ENCODE measurements around the gene BBLN.
A peak's percentile ranks its signal among the peaks of the same experiment; 100 is the strongest.

Gene BBLN

GRCh38 chr9:128146591-128147120 is 13.4 kb upstream of the BBLN start:
- H3K27ac ChIP-seq (ENCODE audit: low read length), result no peak overlapping the region
- H3K27me3 ChIP-seq (ENCODE audit: control insufficient read depth, insufficient read depth, low read length), result no peaks in the 10 kb centered on the region
- no peak overlapping the region for H3K4me3 ChIP-seq (ENCODE audit: low read length)
- no CpG with 5 or more reads among the region's 8 CpGs for WGBS (ENCODE audit: insufficient coverage, insufficient read length)
- no peak for DNase-seq (ENCODE audit: low read depth, low spot score)
- no peaks in the 10 kb centered on the region for H3K36me3 ChIP-seq (ENCODE audit: control insufficient read depth, insufficient read depth, low read length)
- peaks cover 3% of the 10 kb centered on the region; the same call in 1 of the 2 replicates for H3K4me1 ChIP-seq (ENCODE audit: control insufficient read depth, insufficient read depth, low read length)
- no peaks in the 10 kb centered on the region for H3K9me3 ChIP-seq (ENCODE audit: control insufficient read depth, insufficient read depth, low read length)

DNA sequence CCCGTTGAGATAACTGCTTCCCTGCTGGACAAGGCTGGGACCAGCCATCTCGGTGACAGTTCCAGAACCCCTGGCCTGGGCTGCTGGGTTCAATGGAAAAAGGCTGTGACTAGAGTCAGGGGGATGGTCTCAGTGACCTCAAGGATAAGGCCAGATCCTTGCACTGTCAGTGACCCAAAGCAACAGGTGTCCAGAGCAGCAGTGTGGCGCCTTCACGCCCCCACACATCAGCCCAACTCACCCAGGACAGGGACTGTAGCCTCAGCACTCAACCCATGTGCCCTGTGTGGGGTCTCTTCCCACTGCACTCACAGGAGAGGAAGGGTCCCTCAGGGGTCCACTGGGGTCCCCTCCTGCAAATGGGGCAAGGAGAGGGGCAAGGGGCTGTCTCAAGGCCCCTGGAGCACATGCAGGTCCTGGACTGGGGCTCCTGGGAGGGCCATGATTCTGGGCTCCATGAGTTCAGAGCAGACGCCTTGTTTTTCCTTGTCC is 11.5 kb upstream of the BBLN start:
- no peak for DNase-seq (ENCODE audit: low read depth, low spot score)
- no peaks in the 10 kb centered on the region for H3K36me3 ChIP-seq (ENCODE audit: control insufficient read depth, insufficient read depth, low read length)
- peaks cover 3% of the 10 kb centered on the region; the same call in 1 of the 2 replicates for H3K4me1 ChIP-seq (ENCODE audit: control insufficient read depth, insufficient read depth, low read length)
- H3K9me3 ChIP-seq (ENCODE audit: control insufficient read depth, insufficient read depth, low read length), result no peaks in the 10 kb centered on the region
- no peak overlapping the region for H3K4me3 ChIP-seq (ENCODE audit: low read length)
- no peak overlapping the region for H3K27ac ChIP-seq (ENCODE audit: low read length)
- no peaks in the 10 kb centered on the region for H3K27me3 ChIP-seq (ENCODE audit: control insufficient read depth, insufficient read depth, low read length)
- no CpG with 5 or more reads among the region's 5 CpGs for WGBS (ENCODE audit: insufficient coverage, insufficient read length)

DNA sequence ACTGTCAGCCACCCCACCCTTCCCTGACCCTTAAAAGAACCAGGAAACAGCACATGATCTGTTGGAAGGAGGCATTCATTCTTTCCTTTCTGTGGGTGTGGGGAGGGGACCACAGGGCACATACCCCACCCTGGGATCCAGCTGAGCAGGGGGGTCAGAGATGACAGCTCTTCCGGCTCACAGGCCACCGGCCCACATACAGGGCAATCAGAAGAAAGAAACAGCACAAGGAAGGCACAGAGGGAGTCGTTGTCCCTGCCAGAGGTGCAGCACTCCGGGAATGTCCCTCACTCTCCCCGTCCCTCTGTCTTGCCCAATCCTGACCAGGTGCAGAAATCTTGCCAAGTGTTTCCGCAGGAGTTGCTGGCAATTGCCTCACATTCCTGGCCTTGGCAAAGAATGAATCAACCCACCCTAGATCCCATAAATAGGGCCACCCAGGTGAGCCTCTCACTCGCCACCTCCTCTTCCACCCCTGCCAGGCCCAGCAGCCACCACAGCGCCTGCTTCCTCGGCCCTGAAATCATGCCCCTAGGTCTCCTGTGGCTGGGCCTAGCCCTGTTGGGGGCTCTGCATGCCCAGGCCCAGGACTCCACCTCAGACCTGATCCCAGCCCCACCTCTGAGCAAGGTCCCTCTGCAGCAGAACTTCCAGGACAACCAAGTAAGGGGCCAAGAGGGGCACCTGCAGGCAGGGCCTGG is 10.9 kb upstream of the BBLN start, which contains the start of gene LCN2:
Gene LCN2, plus strand, starts transcription at position 453 of the 701 bp plus-strand sequence. Its CDS starts 73 bp downstream, at position 526.
- no peaks in the 10 kb centered on the region for H3K9me3 ChIP-seq (ENCODE audit: control insufficient read depth, insufficient read depth, low read length)
- no peak for DNase-seq (ENCODE audit: low read depth, low spot score)
- no peaks in the 10 kb centered on the region for H3K36me3 ChIP-seq (ENCODE audit: control insufficient read depth, insufficient read depth, low read length)
- no peak within 1 kb of the TSS for H3K4me3 ChIP-seq (ENCODE audit: low read length)
- WGBS (ENCODE audit: insufficient coverage, insufficient read length), result no CpG with 5 or more reads among the region's 9 CpGs
- H3K27me3 ChIP-seq (ENCODE audit: control insufficient read depth, insufficient read depth, low read length), result no peaks in the 10 kb centered on the region
- no peak within 1 kb of the TSS for H3K27ac ChIP-seq (ENCODE audit: low read length)
- H3K4me1 ChIP-seq (ENCODE audit: control insufficient read depth, insufficient read depth, low read length), result peaks cover 3% of the 10 kb centered on the region; the same call in 1 of the 2 replicates

- Histone ChIP-seq H3K27ac (ENCODE audit: low read length) (no peak overlapping the region), H3K4me1 (ENCODE audit: control insufficient read depth, insufficient read depth, low read length) (peaks cover 3% of the 10 kb centered on the region; the same call in 1 of the 2 replicates)
- no CpG with 5 or more reads among the region's 11 CpGs for WGBS (ENCODE audit: insufficient coverage, insufficient read length)
Measured at GRCh38 chr9:128149951-128150593, 10.0 kb upstream of the BBLN start.

DNA sequence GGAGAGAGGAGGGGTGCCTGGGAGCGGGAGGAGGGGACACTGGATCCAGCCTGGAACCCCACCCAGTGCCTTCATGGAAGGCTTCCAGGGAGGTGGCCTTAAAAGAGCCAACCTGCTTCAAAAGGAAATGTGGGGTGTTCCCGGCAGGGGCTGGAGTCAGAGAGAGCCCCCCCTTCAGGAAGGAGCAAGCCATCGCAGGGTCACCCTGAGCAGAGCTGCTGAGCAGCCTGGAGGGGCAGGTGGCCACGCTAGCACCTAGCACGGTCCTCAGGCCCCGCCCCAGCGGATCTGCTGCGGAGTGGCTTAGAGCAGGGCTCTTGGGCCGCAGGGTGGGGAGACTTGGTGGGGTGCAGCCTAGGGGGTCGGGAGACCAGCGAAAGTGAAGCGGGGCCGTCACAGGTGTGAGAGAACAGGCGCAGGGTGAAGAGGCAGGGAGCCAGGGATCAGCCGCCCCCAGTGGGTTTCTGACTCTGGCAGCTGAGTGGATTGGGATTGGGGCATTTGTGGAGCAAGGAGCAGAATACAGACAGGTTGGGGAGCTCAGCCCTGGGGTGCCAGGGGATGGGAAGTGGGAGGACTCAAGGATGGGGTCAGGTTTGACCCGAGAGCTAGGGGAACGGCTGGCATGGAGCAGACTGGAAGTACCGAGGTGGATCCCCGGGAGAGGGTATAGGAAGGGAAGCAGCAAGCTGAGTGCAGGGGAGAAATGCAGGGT is 9.3 kb upstream of the BBLN start:
- no peaks in the 10 kb centered on the region for H3K27me3 ChIP-seq (ENCODE audit: control insufficient read depth, insufficient read depth, low read length)
- peak; percentile 61 for DNase-seq (ENCODE audit: low read depth, low spot score)

More at GRCh38 chr9:128149951-128150593, 10.0 kb upstream of the BBLN start:
- DNase-seq (ENCODE audit: low read depth, low spot score), result no peak
- Histone ChIP-seq H3K27me3 (ENCODE audit: control insufficient read depth, insufficient read depth, low read length) (no peaks in the 10 kb centered on the region), H3K4me3 (ENCODE audit: low read length) (no peak overlapping the region), H3K9me3 (ENCODE audit: control insufficient read depth, insufficient read depth, low read length) (no peaks in the 10 kb centered on the region), H3K36me3 (ENCODE audit: control insufficient read depth, insufficient read depth, low read length) (no peaks in the 10 kb centered on the region)

GRCh38 chr9:128151309-128152132 is 8.5 kb upstream of the BBLN start:
- Histone ChIP-seq H3K9me3 (ENCODE audit: control insufficient read depth, insufficient read depth, low read length) (no peaks in the 10 kb centered on the region), H3K27ac (ENCODE audit: low read length) (no peak overlapping the region), H3K36me3 (ENCODE audit: control insufficient read depth, insufficient read depth, low read length) (no peaks in the 10 kb centered on the region), H3K4me3 (ENCODE audit: low read length) (no peak overlapping the region), H3K27me3 (ENCODE audit: control insufficient read depth, insufficient read depth, low read length) (no peaks in the 10 kb centered on the region), H3K4me1 (ENCODE audit: control insufficient read depth, insufficient read depth, low read length) (peaks cover 3% of the 10 kb centered on the region; the same call in 1 of the 2 replicates)
- DNase-seq (ENCODE audit: low read depth, low spot score), result no peak
- WGBS (ENCODE audit: insufficient coverage, insufficient read length), result no CpG with 5 or more reads among the region's 18 CpGs

More for the DNA sequence above, 9.3 kb upstream of the BBLN start:
- Histone ChIP-seq H3K27ac (ENCODE audit: low read length) (no peak overlapping the region), H3K9me3 (ENCODE audit: control insufficient read depth, insufficient read depth, low read length) (no peaks in the 10 kb centered on the region), H3K36me3 (ENCODE audit: control insufficient read depth, insufficient read depth, low read length) (no peaks in the 10 kb centered on the region), H3K4me1 (ENCODE audit: control insufficient read depth, insufficient read depth, low read length) (peaks cover 3% of the 10 kb centered on the region; the same call in 1 of the 2 replicates), H3K4me3 (ENCODE audit: low read length) (no peak overlapping the region)
- no CpG with 5 or more reads among the region's 19 CpGs for WGBS (ENCODE audit: insufficient coverage, insufficient read length)

DNA sequence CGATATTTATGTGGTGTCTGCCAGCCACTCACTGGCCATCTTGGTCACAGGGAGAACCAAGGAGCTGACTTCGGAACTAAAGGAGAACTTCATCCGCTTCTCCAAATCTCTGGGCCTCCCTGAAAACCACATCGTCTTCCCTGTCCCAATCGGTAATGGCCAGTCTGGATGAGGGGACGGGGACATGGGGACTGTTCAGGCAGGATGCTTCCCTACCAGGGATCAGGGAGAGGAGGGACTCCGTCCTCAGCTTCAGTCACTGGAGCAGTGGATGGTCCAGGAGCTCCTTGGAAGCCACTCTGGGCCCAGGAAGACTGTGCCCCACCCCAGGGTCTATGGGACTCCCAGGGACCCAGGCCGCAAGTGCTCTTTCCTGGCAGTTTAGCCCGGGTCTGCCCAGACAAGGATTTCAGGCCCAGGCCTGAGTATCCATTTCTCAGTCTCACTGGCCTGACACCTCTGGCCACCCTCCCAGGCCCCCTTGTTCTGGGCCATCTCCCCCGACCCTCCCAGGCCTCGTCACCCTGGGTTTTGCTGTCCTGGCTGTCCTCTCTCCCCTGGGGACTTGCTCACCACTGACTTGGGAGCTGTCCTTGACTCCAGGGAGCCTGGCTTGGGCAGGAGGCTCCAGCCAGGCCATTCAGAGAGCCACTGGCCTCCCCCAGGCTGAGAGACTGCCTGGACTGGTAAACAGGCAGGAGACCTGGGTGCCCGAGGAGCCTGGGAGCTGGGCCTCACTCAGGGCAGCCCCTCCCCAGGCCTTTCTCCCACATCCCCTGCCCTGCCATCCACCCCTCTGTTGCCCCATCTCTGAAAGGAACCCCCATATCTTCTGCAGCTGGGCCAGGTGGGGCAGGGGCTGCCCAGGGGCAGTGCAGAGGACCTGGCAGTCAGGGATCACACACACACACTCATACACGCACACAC is 7.7 kb upstream of the BBLN start:
- Histone ChIP-seq H3K27ac (ENCODE audit: low read length) (no peak overlapping the region), H3K4me1 (ENCODE audit: control insufficient read depth, insufficient read depth, low read length) (peaks cover 3% of the 10 kb centered on the region; the same call in 1 of the 2 replicates), H3K27me3 (ENCODE audit: control insufficient read depth, insufficient read depth, low read length) (no peaks in the 10 kb centered on the region), H3K9me3 (ENCODE audit: control insufficient read depth, insufficient read depth, low read length) (no peaks in the 10 kb centered on the region), H3K4me3 (ENCODE audit: low read length) (no peak overlapping the region), H3K36me3 (ENCODE audit: control insufficient read depth, insufficient read depth, low read length) (no peaks in the 10 kb centered on the region)
- no peak for DNase-seq (ENCODE audit: low read depth, low spot score)
- WGBS (ENCODE audit: insufficient coverage, insufficient read length), result no CpG with 5 or more reads among the region's 13 CpGs

GRCh38 chr9:128153060-128153946 is 6.8 kb upstream of the BBLN start:
- Histone ChIP-seq H3K9me3 (ENCODE audit: control insufficient read depth, insufficient read depth, low read length) (no peaks in the 10 kb centered on the region), H3K27ac (ENCODE audit: low read length) (no peak overlapping the region), H3K4me3 (ENCODE audit: low read length) (no peak overlapping the region), H3K4me1 (ENCODE audit: control insufficient read depth, insufficient read depth, low read length) (peaks cover 3% of the 10 kb centered on the region; the same call in 1 of the 2 replicates), H3K36me3 (ENCODE audit: control insufficient read depth, insufficient read depth, low read length) (no peaks in the 10 kb centered on the region), H3K27me3 (ENCODE audit: control insufficient read depth, insufficient read depth, low read length) (no peaks in the 10 kb centered on the region)
- no peak for DNase-seq (ENCODE audit: low read depth, low spot score)
- WGBS (ENCODE audit: insufficient coverage, insufficient read length), result no CpG with 5 or more reads among the region's 26 CpGs

Data from iPS DF 6.9 (cell line).